ENCODE results near the gene MYT1. TPM values are rescaled to one million over a fixed set of nuclear protein-coding genes. Genes with fewer than 3 reads are reported as not detected.

Gene MYT1
- total RNA-seq, 1 donor from 2014 or later, result 1.2 TPM

- H2AFZ ChIP-seq (replicated peaks), result no peak overlapping the region
- no peaks in the 10 kb centered on the region for H3K36me3 ChIP-seq
- H3K27me3 ChIP-seq, result peaks cover 19% of the 10 kb centered on the region
- H3K27ac ChIP-seq, result no peak overlapping the region
- H3K4me2 ChIP-seq, result no peak overlapping the region
- Mint-ChIP-seq H3K36me3 (no peaks in the 10 kb centered on the region), H3K4me3 (no peak overlapping the region), H3K4me1 (peaks cover 4% of the 10 kb centered on the region), H3K27me3 (ENCODE audit: insufficient read depth, low read depth) (peaks cover 5% of the 10 kb centered on the region), H3K9me3 (no peaks in the 10 kb centered on the region), H3K27ac (no peak overlapping the region)
- no peaks in the 10 kb centered on the region for H3K9me3 ChIP-seq (ENCODE audit: low read depth)
- no peaks in the 10 kb centered on the region for H3F3A ChIP-seq (ENCODE audit: low read depth)
- H3K9ac ChIP-seq, result no peak overlapping the region
- no peak for DNase-seq (ENCODE audit: low spot score)
- no peaks in the 10 kb centered on the region for H3K4me1 ChIP-seq
- TF ChIP-seq CTCF (IDR thresholded peaks at IDR 0.05) (no peak), EZH2 (IDR thresholded peaks at IDR 0.05) (no peak), EZH2phosphoT487 (IDR thresholded peaks at IDR 0.05) (no peak)
- H4K20me1 ChIP-seq (ENCODE audit: low read depth), result no peaks in the 10 kb centered on the region
- H3K79me2 ChIP-seq (ENCODE audit: low read depth), result no peaks in the 10 kb centered on the region
- H3K4me3 ChIP-seq, result no peak overlapping the region
These were observed 85.8 kb downstream of the MYT1 start for GRCh38 chr20:64250027-64250426.

DNA sequence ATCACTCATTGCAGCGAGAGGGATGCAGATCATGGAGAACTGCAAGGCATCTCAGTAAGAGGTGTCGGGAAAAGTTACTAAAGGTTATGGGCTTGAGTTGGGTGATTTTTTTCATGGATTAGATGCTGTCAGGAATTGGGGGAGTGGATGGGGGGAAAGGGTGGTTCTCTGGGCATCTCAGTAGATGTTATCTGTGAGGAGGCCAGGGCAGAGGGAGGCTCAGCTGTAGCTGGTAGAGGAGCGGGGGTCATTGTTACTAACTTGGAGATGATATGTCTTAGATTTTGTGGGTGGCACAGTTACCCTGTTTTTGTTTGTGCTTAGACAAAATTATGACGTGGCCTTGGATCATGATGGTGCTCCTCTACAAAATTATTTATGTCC, 88.7 kb downstream of the MYT1 start:
- no peak overlapping the region for H3K27ac Mint-ChIP-seq
- no peak overlapping the region for H3K4me3 Mint-ChIP-seq
- TF ChIP-seq EZH2 (IDR thresholded peaks at IDR 0.05) (no peak), CTCF (IDR thresholded peaks at IDR 0.05) (no peak), EZH2phosphoT487 (IDR thresholded peaks at IDR 0.05) (no peak)
- no peaks in the 10 kb centered on the region for H3F3A ChIP-seq (ENCODE audit: low read depth)
- no peak overlapping the region for H3K4me2 ChIP-seq
- peaks cover 21% of the 10 kb centered on the region for H4K20me1 ChIP-seq (ENCODE audit: low read depth)
- H3K9me3 Mint-ChIP-seq, result no peaks in the 10 kb centered on the region
- H3K9me3 ChIP-seq (ENCODE audit: low read depth), result no peaks in the 10 kb centered on the region
- DNase-seq (ENCODE audit: low spot score), result no peak
- peaks cover 22% of the 10 kb centered on the region for H3K4me1 Mint-ChIP-seq
- no peaks in the 10 kb centered on the region for H3K36me3 ChIP-seq
- H3K9ac ChIP-seq, result no peak overlapping the region
- H3K27ac ChIP-seq, result no peak overlapping the region
- H2AFZ ChIP-seq (replicated peaks), result no peak overlapping the region
- peaks cover 23% of the 10 kb centered on the region for H3K79me2 ChIP-seq (ENCODE audit: low read depth)
- peaks cover 12% of the 10 kb centered on the region for H3K4me1 ChIP-seq
- H3K4me3 ChIP-seq, result no peak overlapping the region
- no peaks in the 10 kb centered on the region for H3K36me3 Mint-ChIP-seq
- H3K27me3 ChIP-seq, result peaks cover 19% of the 10 kb centered on the region
- H3K27me3 Mint-ChIP-seq (ENCODE audit: insufficient read depth, low read depth), result peaks cover 7% of the 10 kb centered on the region

- H3K4me3 Mint-ChIP-seq, result no peak overlapping the region
These were observed 89.2 kb downstream of the MYT1 start for GRCh38 chr20:64253443-64253842.

More at GRCh38 chr20:64253443-64253842, 89.2 kb downstream of the MYT1 start:
- Mint-ChIP-seq H3K9me3 (no peaks in the 10 kb centered on the region), H3K4me1 (peaks cover 27% of the 10 kb centered on the region), H3K27me3 (ENCODE audit: insufficient read depth, low read depth) (peaks cover 7% of the 10 kb centered on the region), H3K36me3 (no peaks in the 10 kb centered on the region), H3K27ac (no peak overlapping the region)
- Histone ChIP-seq H3K4me2 (no peak overlapping the region), H3K9me3 (ENCODE audit: low read depth) (no peaks in the 10 kb centered on the region), H3K36me3 (no peaks in the 10 kb centered on the region), H3K27ac (no peak overlapping the region), H3K9ac (no peak overlapping the region), H3K27me3 (peaks cover 19% of the 10 kb centered on the region), H2AFZ (replicated peaks) (no peak overlapping the region), H3F3A (ENCODE audit: low read depth) (no peaks in the 10 kb centered on the region), H3K4me3 (no peak overlapping the region), H3K79me2 (ENCODE audit: low read depth) (peaks cover 27% of the 10 kb centered on the region), H3K4me1 (peaks cover 12% of the 10 kb centered on the region), H4K20me1 (ENCODE audit: low read depth) (peaks cover 25% of the 10 kb centered on the region)
- DNase-seq (ENCODE audit: low spot score), result no peak
- TF ChIP-seq EZH2phosphoT487 (IDR thresholded peaks at IDR 0.05) (no peak), CTCF (IDR thresholded peaks at IDR 0.05) (no peak), EZH2 (IDR thresholded peaks at IDR 0.05) (no peak)

Data from neural progenitor cell (in vitro differentiated cells).